GM11168 (cell line): ENCODE data around the gene HNRNPLL.

ENCODE experiments used
- in situ Hi-C: fragments of 300-500 bp; cut with MboI; formaldehyde crosslinking; loops from one replicate; pipeline ENCODE4 v1.12.0; 2022; ENCODE audit warnings: low sequenced_read_pairs; ENCODE audit not compliant: unreplicated experiment

HNRNPLL gene

GRCh38 chr2:38620282-38620977, 17.7 kb upstream of the HNRNPLL start:
- in situ Hi-C loops, result no loop called here

GRCh38 chr2:38619458-38620164, 16.9 kb upstream of the HNRNPLL start:
- in situ Hi-C loops, result no loop called here

- in situ Hi-C loops, result no loop called here
These were observed 14.6 kb upstream of the HNRNPLL start for GRCh38 chr2:38617301-38617700.

- in situ Hi-C loops, result no loop called here
These were observed 12.5 kb upstream of the HNRNPLL start for GRCh38 chr2:38615237-38615636.

- in situ Hi-C loops, result no loop called here
These were observed 11.1 kb upstream of the HNRNPLL start for GRCh38 chr2:38613849-38614213.

GRCh38 chr2:38613126-38613848, 10.6 kb upstream of the HNRNPLL start:
- in situ Hi-C loops, result no loop called here

GRCh38 chr2:38610851-38611801, 8.4 kb upstream of the HNRNPLL start:
- in situ Hi-C loops, result no loop called here

- in situ Hi-C loops, result loop anchor here (10.0 kb wide), 1 partner anchor 56 kb away; the partner anchor contains the start of gene GALM
These were observed 6.5 kb upstream of the HNRNPLL start for GRCh38 chr2:38609246-38609645.

- in situ Hi-C loops, result loop anchor here (10.0 kb wide), 1 partner anchor 56 kb away; the partner anchor contains the start of gene GALM
These were observed 6.0 kb upstream of the HNRNPLL start for GRCh38 chr2:38608755-38609154.

- in situ Hi-C loops, result loop anchor here (10.0 kb wide), 1 partner anchor 59 kb away; the partner anchor contains the start of gene GALM
These were observed 2.6 kb upstream of the HNRNPLL start for GRCh38 chr2:38605298-38605830.

- in situ Hi-C loops, result loop anchor here (5.0 to 10.0 kb wide), 2 partner anchors 61 to 109 kb away; partner anchors contain the start of gene GALM
These were observed 918 bp upstream of the HNRNPLL start for GRCh38 chr2:38603402-38604290.

- in situ Hi-C loops, result loop anchor here (5.0 to 10.0 kb wide), 2 partner anchors 63 to 110 kb away; partner anchors contain the start of gene GALM
These were observed 494 bp downstream of the HNRNPLL start for GRCh38 chr2:38602136-38602731.

- in situ Hi-C loops, result loop anchor here (5.0 to 10.0 kb wide), 2 partner anchors 63 to 111 kb away; partner anchors contain the start of gene GALM
These were observed 1.1 kb downstream of the HNRNPLL start for GRCh38 chr2:38601463-38602135.

- in situ Hi-C loops, result loop anchor here (5.0 to 10.0 kb wide), 2 partner anchors 64 to 111 kb away; partner anchors contain the start of gene GALM
These were observed 1.7 kb downstream of the HNRNPLL start for GRCh38 chr2:38600921-38601455.

GRCh38 chr2:38600242-38600891, 2.4 kb downstream of the HNRNPLL start:
- in situ Hi-C loops, result loop anchor here (5.0 to 10.0 kb wide), 2 partner anchors 64 to 112 kb away; partner anchors contain the start of gene GALM

- in situ Hi-C loops, result loop anchor here (5.0 to 10.0 kb wide), 2 partner anchors 65 to 113 kb away; partner anchors contain the start of gene GALM
These were observed 3.0 kb downstream of the HNRNPLL start for GRCh38 chr2:38599706-38600105.

- in situ Hi-C loops, result no loop called here
These were observed 3.8 kb downstream of the HNRNPLL start for GRCh38 chr2:38598991-38599295.
